IMR-90 (cell line): ENCODE results near the gene ARHGAP5. TPM values are rescaled to one million over a fixed set of nuclear protein-coding genes. Genes with fewer than 3 reads are reported as not detected.

ENCODE experiments used
- ATAC-seq: fragments of 200-7000 bp; cut with Tn5 transposase; 2 replicates; pipeline ENCODE4 v1.9.1; 2020; ENCODE audit warnings: low read depth, mild to moderate bottlenecking, moderate library complexity
- BruUV-seq: library from RNA; stranded (reverse); fragments of 400-500 nt; replicated peaks from 2 replicates; lab custom pipeline; 2021; lab: Mats Ljungman, UMichigan
- CTCF ChIA-PET: fragments of 300-600 bp; formaldehyde crosslinking; extraction: SDS; loops from one replicate; lab custom pipeline; 2021; ENCODE audit warnings: antibody characterized with exemption; lab: Yijun Ruan, JAX
- POLR2A ChIA-PET: fragments of 300-600 bp; sonication (Branson Sonifier 250); formaldehyde crosslinking; loops from one replicate; lab custom pipeline; 2022; ENCODE audit warnings: antibody characterized with exemption; ENCODE audit not compliant: unreplicated experiment; lab: Charles Lee
- DNase-seq: peaks from one replicate; pipeline ENCODE4 v3.0.0; 2013
- H2AFZ ChIP-seq: replicated peaks from 2 replicates; pipeline ENCODE3; 2013; ENCODE audit warnings: low read length, mild to moderate bottlenecking; ENCODE audit not compliant: poor library complexity
- H2AK5ac ChIP-seq: 2 replicates; pipeline ENCODE4 v1.6.1; 2013; ENCODE audit warnings: low read depth, low read length, inconsistent platforms
- H2AK9ac ChIP-seq: replicated peaks from 2 replicates; pipeline ENCODE3; 2013; ENCODE audit warnings: mild to moderate bottlenecking, low read depth, low read length, moderate library complexity; ENCODE audit not compliant: poor library complexity
- H2BK120ac ChIP-seq: 2 replicates; pipeline ENCODE4 v1.6.1; 2013; ENCODE audit warnings: low read depth, low read length, inconsistent platforms
- H2BK15ac ChIP-seq: 3 replicates; pipeline ENCODE4 v1.6.1; 2013; ENCODE audit warnings: low read depth, low read length, inconsistent platforms
- H2BK20ac ChIP-seq: 2 replicates; pipeline ENCODE4 v1.6.1; 2013; ENCODE audit warnings: low read depth, mild to moderate bottlenecking, inconsistent platforms, low read length, moderate library complexity
- H2BK5ac ChIP-seq: 2 replicates; pipeline ENCODE4 v1.6.1; 2013; ENCODE audit warnings: mild to moderate bottlenecking, low read depth, low read length, inconsistent platforms; ENCODE audit not compliant: poor library complexity, severe bottlenecking
- H3K14ac ChIP-seq: replicated peaks from 2 replicates; pipeline ENCODE4 v1.6.1; 2013; ENCODE audit warnings: low read depth, low read length, inconsistent platforms
- H3K18ac ChIP-seq: 2 replicates; pipeline ENCODE4 v1.6.1; 2013; ENCODE audit warnings: low read depth, low read length, control low read depth
- H3K23ac ChIP-seq: 2 replicates; pipeline ENCODE4 v1.6.1; 2013; ENCODE audit warnings: low read depth, low read length, inconsistent platforms
- H3K27ac ChIP-seq: 2 replicates; pipeline ENCODE4 v1.5.1; 2013; ENCODE audit warnings: mild to moderate bottlenecking, control low read depth, low read length; ENCODE audit not compliant: insufficient read depth
- H3K27me3 ChIP-seq: 2 replicates; pipeline ENCODE4 v1.6.1; 2013; ENCODE audit warnings: low read length; ENCODE audit not compliant: control insufficient read depth, insufficient read depth
- H3K36me3 ChIP-seq: 2 replicates; pipeline ENCODE4 v1.6.1; 2013; ENCODE audit warnings: low read length, mixed read lengths; ENCODE audit not compliant: control insufficient read depth, insufficient read depth
- H3K4ac ChIP-seq: 2 replicates; pipeline ENCODE4 v1.6.1; 2013; ENCODE audit warnings: low read depth, low read length, inconsistent platforms
- H3K4me1 ChIP-seq: 2 replicates; pipeline ENCODE4 v1.6.1; 2013; ENCODE audit warnings: low read length, mixed read lengths; ENCODE audit not compliant: control insufficient read depth, insufficient read depth
- H3K4me2 ChIP-seq: 2 replicates; pipeline ENCODE4 v1.6.1; 2013; ENCODE audit warnings: low read depth, mild to moderate bottlenecking, control low read depth, low read length, moderate library complexity
- H3K4me3 ChIP-seq: 2 replicates; pipeline ENCODE4 v1.5.1; 2013; ENCODE audit warnings: low read depth, mild to moderate bottlenecking, control low read depth, low read length, moderate library complexity; ENCODE audit not compliant: insufficient read depth
- H3K56ac ChIP-seq: 2 replicates; pipeline ENCODE4 v1.6.1; 2013; ENCODE audit warnings: low read length, inconsistent platforms; ENCODE audit not compliant: insufficient read depth; ENCODE audit errors: extremely low read depth
- H3K79me1 ChIP-seq, 2 experiments: 2 replicates each; pipeline ENCODE4 v1.6.1; 2013; ENCODE audit warnings: low read length in 2 of 2, inconsistent platforms in 1 of 2, low read depth in 1 of 2
- H3K9ac ChIP-seq: 2 replicates; pipeline ENCODE4 v1.6.1; 2013; ENCODE audit warnings: low read depth, low read length, control low read depth
- H3K9me1 ChIP-seq: 2 replicates; pipeline ENCODE4 v1.6.1; 2013; ENCODE audit warnings: low read length, inconsistent platforms; ENCODE audit not compliant: insufficient read depth
- H3K9me3 ChIP-seq: 2 replicates; pipeline ENCODE4 v1.6.1; 2013; ENCODE audit warnings: low read length; ENCODE audit not compliant: control insufficient read depth, insufficient read depth
- H4K20me1 ChIP-seq: 2 replicates; pipeline ENCODE4 v1.6.1; 2013; ENCODE audit warnings: low read length, inconsistent platforms; ENCODE audit not compliant: insufficient read depth
- H4K5ac ChIP-seq: 2 replicates; pipeline ENCODE4 v1.6.1; 2013; ENCODE audit warnings: mild to moderate bottlenecking, low read depth, low read length, control low read depth
- H4K8ac ChIP-seq, 2 experiments: 2 replicates each; pipeline ENCODE4 v1.6.1; 2013; ENCODE audit warnings: low read depth in 2 of 2, low read length in 2 of 2, control low read depth in 1 of 2, inconsistent platforms in 1 of 2
- H4K91ac ChIP-seq: 2 replicates; pipeline ENCODE4 v1.6.1; 2013; ENCODE audit warnings: low read depth, low read length, inconsistent platforms; ENCODE audit not compliant: insufficient read depth
- BHLHE40 ChIP-seq: fragments of 150-350 bp; IDR thresholded peaks from 2 replicates; pipeline ENCODE4 v1.6.1; 2016; ENCODE audit warnings: mild to moderate bottlenecking, low read depth, low read length
- FOS ChIP-seq: fragments of 150-350 bp; IDR thresholded peaks from 2 replicates; pipeline ENCODE4 v1.6.1; 2016; ENCODE audit warnings: low read depth, low read length
- MAZ ChIP-seq: IDR thresholded peaks from 2 replicates; pipeline ENCODE4 v1.6.1; 2012; ENCODE audit warnings: low read depth, mild to moderate bottlenecking, low read length, improper control_type of control experiment, moderate library complexity, borderline replicate concordance
- POLR2A ChIP-seq: IDR thresholded peaks from 2 replicates; pipeline ENCODE4 v1.6.1; 2012; ENCODE audit warnings: mild to moderate bottlenecking, low read depth, low read length
- USF2 ChIP-seq: fragments of 150-350 bp; IDR thresholded peaks from 2 replicates; pipeline ENCODE4 v1.6.1; 2017; ENCODE audit warnings: mild to moderate bottlenecking, antibody characterized with exemption, low read length, low read depth
- WGBS, 2 experiments: methylation state at CpG; one replicate each; pipeline versions ENCODE4 v1.1.5 to v1.1.7; 2013; ENCODE audit warnings: missing lambda C conversion rate in 2 of 2; ENCODE audit not compliant: insufficient read length in 1 of 2; ENCODE audit errors: extremely low coverage in 2 of 2; 5-methylcytosine and 5-hydroxymethylcytosine counted together
- dilution Hi-C: fragments of 300-500 bp; cut with HindIII; formaldehyde crosslinking; loops from one replicate; pipeline ENCODE4 v1.14.3; 2018; ENCODE audit warnings: low sequenced_read_pairs; ENCODE audit not compliant: unreplicated experiment
- in situ Hi-C: fragments of 300-500 bp; cut with MboI; formaldehyde crosslinking; loops from 3 replicates; pipeline ENCODE4 v1.14.3; 2019; ENCODE audit warnings: low sequenced_read_pairs, inconsistent platforms, mixed read lengths
- intact Hi-C: fragments of 100-400 bp; cut with micrococcal nuclease; formaldehyde crosslinking; loops from 2 replicates; pipeline ENCODE4 v1.10.0; 2022
- polyA plus RNA-seq, 3 experiments: library from polyadenylated mRNA; depleted of rRNA; stranded (reverse); fragments of >200 nt; gene quantifications; 2 replicates each; pipeline ENCODE4 v1.2.3, GENCODE V29; 2012; ENCODE audit warnings: low replicate concordance in 1 of 3
- total RNA-seq: library from RNA; depleted of rRNA; stranded (reverse); fragments of >200 nt; gene quantifications from 2 replicates; pipeline ENCODE4 v1.2.3, GENCODE V29; 2012

ARHGAP5 gene
- total and polyA plus RNA-seq, 2 of the 4 experiments (the other 2 are of a cell fraction): 7.4 to 45.3 TPM

- Histone ChIP-seq H3K4me3 (no peak overlapping the region), H3K56ac (no peak overlapping the region), H3K4me2 (no peak overlapping the region), H2BK15ac (no peak overlapping the region), H4K91ac (no peak overlapping the region), H3K9me3 (no peaks in the 10 kb centered on the region), H3K79me1 (no peaks in the 10 kb centered on the region), H2BK5ac (no peak overlapping the region), H3K18ac (no peak overlapping the region), H3K36me3 (no peaks in the 10 kb centered on the region), H2AFZ (no peak overlapping the region), H4K5ac (no peak overlapping the region), H3K27ac (no peak overlapping the region), H3K27me3 (peaks cover 7% of the 10 kb centered on the region), H2BK20ac (no peak overlapping the region), H3K4ac (no peak overlapping the region), H2AK9ac (no peak overlapping the region), H3K14ac (no peak overlapping the region), H3K9me1 (no peaks in the 10 kb centered on the region), H3K23ac (no peak overlapping the region), H3K4me1 (no peaks in the 10 kb centered on the region), H4K20me1 (no peaks in the 10 kb centered on the region), H3K9ac (no peak overlapping the region), H4K8ac (no peak overlapping the region), H2BK120ac (no peak overlapping the region), H2AK5ac (no peak overlapping the region)
- WGBS, 2 experiments: no CpG with 5 or more reads among the region's 5 CpGs
- TF ChIP-seq BHLHE40 (no peak), POLR2A (no peak), MAZ (no peak), FOS (no peak), USF2 (no peak)
- intact Hi-C loops: no loop called here
- no peak for ATAC-seq
- dilution Hi-C loops: no loop called here
- ChIA-PET CTCF (no interaction called here), POLR2A (no interaction called here)
- no TSS peak for BruUV-seq
- DNase-seq: no peak
- in situ Hi-C loops: no loop called here
Observed at GRCh38 chr14:32054536-32054935, 22.6 kb upstream of the ARHGAP5 start.
